ENCODE data around the gene SLC12A2.

DNA sequence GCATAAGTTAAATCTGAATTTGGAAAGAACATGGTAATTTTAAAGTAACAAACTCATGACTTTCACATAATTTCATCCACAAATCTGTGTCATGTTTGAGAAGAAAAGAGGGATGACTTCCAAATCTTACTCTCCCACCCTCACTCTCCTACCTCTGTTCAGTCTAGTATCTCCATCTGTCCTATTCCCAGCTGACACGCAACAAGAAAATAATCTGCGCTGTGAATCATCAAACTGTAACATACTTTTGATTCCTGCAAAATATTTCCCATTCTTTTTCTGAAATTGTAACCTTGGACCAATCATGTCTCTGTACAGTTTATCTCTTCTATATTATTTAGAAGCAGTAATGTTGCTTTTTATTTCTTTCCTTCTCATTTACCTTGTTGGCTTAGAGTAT, 91.4 kb downstream of the SLC12A2 start:
- no peak for TF ChIP-seq CTCF (IDR thresholded peaks at IDR 0.05)
- no peak for TF ChIP-seq EZH2 (IDR thresholded peaks at IDR 0.05; ENCODE audit: borderline replicate concordance, insufficient read depth, low read depth, low read length, poor library complexity, severe bottlenecking)
